HG02840 (cell line): ENCODE results near the gene APBB1IP.
"Not testable (repeated sequence)": the region's sequence is repeated elsewhere in the genome, so short reads cannot be mapped to it uniquely, and the experiment has no call there.

Experiments used
- ATAC-seq: cut with Tn5 transposase; IDR thresholded peaks from one replicate; pipeline ENCODE4 v1.9.1; 2021; ENCODE audit warnings: mild to moderate bottlenecking, moderate library complexity, moderate number of reproducible peaks; ENCODE audit not compliant: unreplicated experiment, low FRiP score

The APBB1IP gene

DNA sequence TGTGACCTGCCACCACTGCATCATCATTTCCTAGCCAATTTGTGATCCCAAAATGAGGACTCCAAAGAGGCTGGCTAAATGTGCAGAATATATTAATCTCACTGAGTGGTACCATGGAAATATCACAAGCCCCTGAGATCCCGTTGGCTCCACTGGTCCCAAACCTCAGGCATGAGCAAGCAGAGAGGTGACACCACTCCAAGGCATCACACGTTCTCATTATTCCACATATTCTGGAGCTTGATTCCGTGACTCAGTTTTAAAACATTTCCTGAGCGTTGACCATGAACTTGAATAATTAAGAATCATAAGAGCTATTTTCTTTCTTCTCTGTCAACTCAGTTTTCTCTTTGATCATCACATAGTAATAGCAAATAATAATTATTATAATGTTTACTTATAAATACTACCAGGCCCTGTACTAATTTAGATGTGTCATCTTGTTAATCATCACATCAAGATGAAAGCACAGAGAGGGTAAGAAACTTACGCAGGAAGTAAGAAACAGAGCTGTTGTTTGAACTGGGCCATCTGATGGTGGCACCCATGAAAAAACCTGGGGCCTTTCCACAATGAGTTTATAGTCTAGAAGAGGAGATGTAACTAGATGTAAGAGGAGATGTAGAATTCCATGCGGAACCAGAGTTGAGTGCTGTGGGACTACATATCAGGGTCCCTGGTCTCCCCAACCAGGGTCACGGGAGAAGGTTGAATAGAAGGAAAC is 3.5 kb downstream of the APBB1IP start:
- ATAC-seq: no peak

- no peak for ATAC-seq
Measured at GRCh38 chr10:26445411-26446031, 7.4 kb downstream of the APBB1IP start.

DNA sequence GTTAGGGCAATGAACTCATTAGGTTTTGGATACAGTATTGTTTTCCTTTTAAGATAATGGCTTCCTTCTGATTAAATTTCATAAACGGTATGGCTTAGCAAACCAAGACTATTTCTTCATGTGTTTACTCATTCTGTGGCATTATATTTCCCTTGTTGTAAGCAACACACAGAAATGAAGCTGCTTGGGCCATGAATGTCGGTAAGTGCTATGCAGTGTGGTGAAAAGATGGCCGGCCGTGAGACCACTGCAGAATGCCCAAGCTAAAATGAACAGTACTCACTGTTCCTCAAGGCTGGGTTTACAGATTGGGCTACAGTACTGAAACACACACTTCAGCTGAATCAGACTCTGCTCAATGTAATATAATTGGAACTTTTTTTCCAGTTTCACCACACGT is 8.1 kb downstream of the APBB1IP start:
- ATAC-seq: no peak

DNA sequence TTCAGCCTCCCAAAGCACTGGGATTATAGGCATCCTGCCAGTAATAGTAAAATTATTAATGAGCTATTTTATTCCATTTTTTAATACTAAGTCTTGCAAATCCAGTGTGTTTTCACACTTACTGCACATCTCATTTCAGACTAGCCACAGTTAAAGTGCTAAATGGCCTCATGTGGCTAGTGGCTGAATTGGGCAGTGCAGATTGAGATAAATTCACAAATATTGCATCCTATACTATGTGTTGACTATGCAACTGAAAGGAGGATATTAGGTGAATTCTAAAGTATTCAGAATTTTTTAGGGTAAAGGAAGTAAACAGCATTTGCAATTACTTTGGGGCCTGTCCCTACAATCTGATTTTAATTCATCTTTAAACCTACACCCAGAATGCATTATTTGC is 10.2 kb downstream of the APBB1IP start:
- no peak for ATAC-seq

GRCh38 chr10:26448706-26449435 is 10.7 kb downstream of the APBB1IP start:
- peak; percentile 61 for ATAC-seq

DNA sequence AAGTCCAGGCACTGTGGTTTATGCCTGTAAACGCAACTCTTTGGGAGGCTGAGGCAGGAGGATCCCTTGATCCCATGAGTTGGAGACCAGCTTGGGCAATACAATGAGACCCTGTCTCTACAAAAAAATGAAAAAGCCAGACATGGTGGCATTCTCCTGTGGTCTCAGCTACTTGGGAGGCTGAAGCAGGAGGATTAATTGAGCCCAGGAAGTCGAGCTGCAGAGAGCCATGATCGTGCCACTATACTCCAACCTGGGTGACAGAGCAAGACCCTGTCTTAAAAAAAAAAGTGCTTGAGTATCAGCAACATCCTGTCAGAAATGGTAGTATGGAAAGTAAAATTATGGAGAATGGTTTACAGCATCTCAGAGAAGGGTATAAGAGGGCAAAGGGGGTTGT is 11.6 kb downstream of the APBB1IP start:
- no peak for ATAC-seq

DNA sequence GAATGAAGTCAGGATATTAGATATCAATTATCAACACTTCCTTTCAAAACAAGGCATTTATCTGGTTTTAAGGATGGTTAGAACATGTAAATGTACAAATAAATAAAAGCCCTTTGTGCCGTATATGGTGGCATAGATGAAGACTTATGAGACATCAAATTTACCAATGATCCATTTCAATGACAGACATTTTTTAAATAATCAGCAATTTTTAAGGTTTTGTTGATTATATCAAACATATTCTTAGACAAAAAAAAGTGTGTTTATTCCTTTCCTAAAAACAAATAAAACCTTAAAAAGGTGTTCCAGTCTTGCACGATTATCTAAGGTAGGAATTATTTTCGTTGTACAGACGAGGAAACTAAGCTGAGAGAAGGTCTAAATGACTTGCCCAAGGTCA is 13.8 kb downstream of the APBB1IP start:
- ATAC-seq: no peak

DNA sequence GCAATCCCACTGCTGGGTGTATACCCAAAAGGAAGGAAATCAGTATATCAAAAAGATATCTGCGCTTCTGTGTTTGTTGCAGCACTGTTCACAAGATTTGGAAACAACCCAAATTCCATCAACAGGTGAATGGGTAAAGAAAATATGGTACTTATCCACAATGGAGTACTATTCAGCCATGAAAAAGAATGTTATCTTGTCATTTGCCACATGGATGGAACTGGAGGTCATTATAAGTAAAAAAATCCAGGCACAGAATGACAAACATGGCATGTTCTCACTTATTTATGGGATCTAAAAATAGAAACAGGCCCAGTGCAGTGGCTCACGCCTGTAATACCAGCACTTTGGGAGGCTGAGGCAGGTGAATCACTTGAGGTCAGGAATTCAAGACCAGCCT is 15.7 kb downstream of the APBB1IP start:
- no peak for ATAC-seq

- no peak for ATAC-seq
Measured at GRCh38 chr10:26454891-26455290, 16.8 kb downstream of the APBB1IP start.

- ATAC-seq: no peak
Measured at GRCh38 chr10:26455567-26456315, 17.6 kb downstream of the APBB1IP start.

- ATAC-seq: peak; percentile 83
Measured at GRCh38 chr10:26457088-26457487, 18.9 kb downstream of the APBB1IP start.

- no peak for ATAC-seq
Measured at GRCh38 chr10:26460736-26461135, 22.6 kb downstream of the APBB1IP start.

DNA sequence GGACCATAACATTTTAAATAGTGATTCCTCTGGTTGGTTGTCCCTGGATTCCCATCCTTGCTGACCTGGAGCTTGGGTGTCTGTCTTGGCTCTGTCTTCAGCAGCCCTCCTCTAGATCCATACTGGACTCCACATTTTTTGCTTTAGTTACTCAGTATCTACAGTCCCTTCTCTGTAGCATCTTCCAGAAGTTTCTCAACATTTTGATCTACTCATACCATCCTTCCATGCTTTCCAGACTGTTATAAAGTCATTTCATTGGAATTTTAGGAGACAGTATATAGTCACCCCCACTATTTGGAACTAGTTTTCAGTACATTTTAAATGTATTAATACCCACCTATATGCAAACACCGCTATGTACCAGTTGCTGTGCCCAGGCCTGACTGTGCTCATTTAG is 25.8 kb downstream of the APBB1IP start:
- ATAC-seq: no peak

GRCh38 chr10:26464632-26465280 is 26.6 kb downstream of the APBB1IP start:
- ATAC-seq: no peak

GRCh38 chr10:26466531-26466930 is 28.4 kb downstream of the APBB1IP start:
- not testable (repeated sequence) for ATAC-seq

DNA sequence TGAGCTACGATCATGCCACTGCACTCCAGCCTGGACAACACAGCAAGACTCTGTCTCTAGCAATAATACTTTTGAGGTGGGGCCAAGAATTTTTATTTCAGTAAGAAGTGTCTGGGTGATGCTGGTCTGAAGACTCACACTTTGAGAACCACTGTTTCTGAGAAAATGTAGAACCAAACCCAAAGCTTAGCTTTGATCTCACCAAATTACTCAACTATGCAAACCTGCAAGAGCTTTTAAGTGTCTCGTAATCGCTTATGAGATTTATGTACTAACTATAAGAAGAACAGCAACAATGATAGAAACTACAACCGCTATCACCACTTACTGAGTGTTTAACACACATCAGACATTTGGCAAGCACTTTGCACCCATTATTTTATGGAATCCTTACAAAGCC is 29.5 kb downstream of the APBB1IP start:
- ATAC-seq: no peak

DNA sequence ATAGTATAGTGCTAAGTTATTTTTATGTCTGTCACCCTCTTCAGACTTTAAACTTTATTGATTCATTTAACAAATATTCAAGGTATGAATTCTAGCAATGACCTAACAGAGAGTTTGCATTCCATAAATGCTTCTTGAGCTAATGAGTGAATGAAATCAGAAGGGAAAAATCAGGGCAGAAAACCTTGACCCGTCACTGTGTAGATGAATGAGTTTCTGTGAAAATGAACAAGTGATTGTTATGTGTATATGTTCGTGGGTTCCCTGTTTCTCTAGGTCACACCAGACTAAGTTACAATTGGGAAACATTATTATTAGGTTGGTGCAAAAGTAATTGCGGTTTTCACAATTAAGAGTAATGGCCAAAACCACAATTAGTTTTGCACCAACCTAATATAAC is 30.1 kb downstream of the APBB1IP start:
- no peak for ATAC-seq

GRCh38 chr10:26468700-26469099 is 30.6 kb downstream of the APBB1IP start:
- peak; percentile 47 for ATAC-seq

- ATAC-seq: no peak
Measured at GRCh38 chr10:26472492-26472778, 34.3 kb downstream of the APBB1IP start.

- no peak for ATAC-seq
Measured at GRCh38 chr10:26474026-26474425, 35.9 kb downstream of the APBB1IP start.

GRCh38 chr10:26474845-26475244 is 36.7 kb downstream of the APBB1IP start:
- ATAC-seq: not testable (repeated sequence)
